Panc1 (cell line): ENCODE data around the gene PXMP2. TPM values are rescaled to one million over a fixed set of nuclear protein-coding genes. Genes with fewer than 3 reads are reported as not detected.

ENCODE experiments used
- ATAC-seq: fragments of 200-7000 bp; cut with Tn5 transposase; 2 replicates; pipeline ENCODE4 v1.9.1; 2020; ENCODE audit warnings: mild to moderate bottlenecking, moderate library complexity
- BruUV-seq: library from RNA; stranded (reverse); fragments of 400-500 nt; replicated peaks from 2 replicates; lab custom pipeline; 2021; lab: Mats Ljungman, UMichigan
- CTCF ChIA-PET: fragments of 300-600 bp; sonication (Branson Sonifier 250); formaldehyde crosslinking; loops from one replicate; lab custom pipeline; 2022; ENCODE audit warnings: antibody characterized with exemption; lab: Charles Lee
- POLR2A ChIA-PET: fragments of 300-600 bp; sonication (Branson Sonifier 250); formaldehyde crosslinking; loops from one replicate; lab custom pipeline; 2022; ENCODE audit warnings: antibody characterized with exemption; lab: Charles Lee
- DNase-seq: peaks from one replicate; pipeline ENCODE4 v3.0.0-alpha.2; 2010; ENCODE audit warnings: low read depth, low spot score
- H3K27ac ChIP-seq: 2 replicates; pipeline ENCODE4 v1.5.1; 2011; ENCODE audit warnings: mild to moderate bottlenecking, low read length, inconsistent platforms
- H3K27me3 ChIP-seq: fragments of 200-500 bp; sonication (Bioruptor generic); 2 replicates; pipeline ENCODE4 v1.6.0; 2014; ENCODE audit warnings: low read length, inconsistent platforms; ENCODE audit not compliant: control insufficient read depth, insufficient read depth
- H3K36me3 ChIP-seq: fragments of 200-500 bp; sonication (Bioruptor generic); 2 replicates; pipeline ENCODE4 v1.5.1; 2014; ENCODE audit warnings: inconsistent platforms, mild to moderate bottlenecking, low read length, moderate library complexity; ENCODE audit not compliant: control insufficient read depth, insufficient read depth
- H3K4me1 ChIP-seq: 2 replicates; pipeline ENCODE4 v1.5.1; 2011; ENCODE audit warnings: inconsistent platforms, mild to moderate bottlenecking, low read length, moderate library complexity; ENCODE audit not compliant: control insufficient read depth, insufficient read depth
- H3K4me3 ChIP-seq, 2 experiments: 2 replicates each; pipeline ENCODE4 v1.5.1; 2011 to 2012; ENCODE audit warnings: low read depth in 2 of 2, low read length in 2 of 2, mild to moderate bottlenecking in 2 of 2, inconsistent platforms in 1 of 2, moderate library complexity in 1 of 2
- H3K9me3 ChIP-seq: fragments of 200-500 bp; sonication (Bioruptor generic); 2 replicates; pipeline ENCODE4 v1.5.1; 2014; ENCODE audit warnings: low read depth, mild to moderate bottlenecking, inconsistent platforms, low read length, moderate library complexity; ENCODE audit not compliant: control insufficient read depth, insufficient read depth
- CTCF ChIP-seq: fragments of 450-650 bp; IDR thresholded peaks from 2 replicates; pipeline ENCODE4 v1.5.1; 2017; ENCODE audit warnings: mild to moderate bottlenecking
- POLR2AphosphoS5 ChIP-seq: IDR thresholded peaks from 2 replicates; pipeline ENCODE4 v1.6.1; 2012; ENCODE audit warnings: mild to moderate bottlenecking, low read depth, low read length, moderate library complexity
- REST ChIP-seq, 2 experiments: IDR thresholded peaks; 2 replicates each; pipeline ENCODE4 v1.6.1; 2011 to 2012; ENCODE audit warnings: low read depth in 2 of 2, control low read depth in 1 of 2, low read length in 1 of 2, mild to moderate bottlenecking in 1 of 2, moderate library complexity in 1 of 2; ENCODE audit not compliant: insufficient read depth in 1 of 2
- SIN3A ChIP-seq: IDR thresholded peaks from 2 replicates; pipeline ENCODE4 v1.6.1; 2012; ENCODE audit warnings: low read depth, mild to moderate bottlenecking, low read length, moderate library complexity, borderline replicate concordance; ENCODE audit not compliant: insufficient read depth
- TCF7L2 ChIP-seq: IDR thresholded peaks from 2 replicates; pipeline ENCODE4 v1.6.1; 2011; ENCODE audit warnings: mild to moderate bottlenecking, low read depth, low read length, inconsistent platforms
- in situ Hi-C: cut with HindIII; loops from 2 replicates; pipeline ENCODE4 v1.10.0; 2016; ENCODE audit warnings: low sequenced_read_pairs, low pct_unique_long_range_greater_than_20kb
- intact Hi-C: fragments of 100-400 bp; cut with micrococcal nuclease; formaldehyde crosslinking; loops from one replicate; pipeline ENCODE4 v1.10.0; 2022; ENCODE audit not compliant: unreplicated experiment
- total RNA-seq: library from RNA; stranded (reverse); gene quantifications from one replicate; pipeline ENCODE4 v1.2.1, GENCODE V29; 2021; ENCODE audit not compliant: unreplicated experiment

PXMP2 gene
- total RNA-seq, 1 experiment from 2014 or later: 21.3 TPM

GRCh38 chr12:132713123-132713522 lies 25.7 kb downstream of the PXMP2 start:
- H3K27ac ChIP-seq: no peak overlapping the region
- no peaks in the 10 kb centered on the region; the same call in 1 of the 2 replicates for H3K36me3 ChIP-seq
- no peaks in the 10 kb centered on the region for H3K9me3 ChIP-seq
- H3K4me1 ChIP-seq: peaks cover 6% of the 10 kb centered on the region; the same call in 1 of the 2 replicates
- intact Hi-C loops (no loop called here), in situ Hi-C loops (no loop called here)
- POLR2A ChIA-PET: no interaction called here
- H3K4me3 ChIP-seq: no peak overlapping the region
- no TSS peak for BruUV-seq
- H3K27me3 ChIP-seq: no peaks in the 10 kb centered on the region
- ATAC-seq (no peak), DNase-seq (no peak)
- TF ChIP-seq REST (IDR thresholded peaks at IDR 0.05; ENCODE audit: insufficient read depth in 1 of 2, low read depth in 2 of 2, low read length in 1 of 2) (no peak), TCF7L2 (no peak), POLR2AphosphoS5 (no peak), SIN3A (no peak), CTCF (no peak)
- CTCF ChIA-PET: no interaction called here

GRCh38 chr12:132715874-132716273 lies 28.5 kb downstream of the PXMP2 start:
- intact Hi-C loops (no loop called here), in situ Hi-C loops (no loop called here)
- no peaks in the 10 kb centered on the region for H3K9me3 ChIP-seq
- DNase-seq (no peak), ATAC-seq (no peak)
- peaks cover 2% of the 10 kb centered on the region for H3K36me3 ChIP-seq
- no peak overlapping the region for H3K4me3 ChIP-seq
- no TSS peak for BruUV-seq
- H3K4me1 ChIP-seq: peaks cover 6% of the 10 kb centered on the region
- H3K27me3 ChIP-seq: no peaks in the 10 kb centered on the region
- ChIA-PET CTCF (no interaction called here), POLR2A (no interaction called here)
- no peak overlapping the region for H3K27ac ChIP-seq
- TF ChIP-seq POLR2AphosphoS5 (no peak), CTCF (no peak), SIN3A (no peak), REST (IDR thresholded peaks at IDR 0.05; ENCODE audit: insufficient read depth in 1 of 2, low read depth in 2 of 2, low read length in 1 of 2) (no peak), TCF7L2 (no peak)
